Mesenchymal stem cell (in vitro differentiated cells and primary cell): ENCODE results near the gene TMEM92.

Experiments used
- DNase-seq: peaks from one replicate; pipeline ENCODE4 v3.0.0-alpha.2; 2013
- H2AFZ ChIP-seq: one replicate; pipeline ENCODE4 v1.6.1; 2013; ENCODE audit warnings: low read depth, mild to moderate bottlenecking, control low read depth, inconsistent platforms, low read length, moderate library complexity
- H2AK5ac ChIP-seq: 2 replicates; pipeline ENCODE4 v1.6.1; 2013; ENCODE audit warnings: low read length, moderate library complexity, mild to moderate bottlenecking, inconsistent platforms; ENCODE audit not compliant: severe bottlenecking
- H2BK120ac ChIP-seq: one replicate; pipeline ENCODE4 v1.6.1; 2013; ENCODE audit warnings: low read depth, mild to moderate bottlenecking, inconsistent platforms, low read length, moderate library complexity
- H2BK12ac ChIP-seq, 2 experiments: one replicate each; pipeline ENCODE4 v1.6.1; 2013; ENCODE audit warnings: inconsistent platforms in 2 of 2, low read length in 2 of 2, mild to moderate bottlenecking in 2 of 2, moderate library complexity in 2 of 2, control low read depth in 1 of 2
- H2BK15ac ChIP-seq: one replicate; pipeline ENCODE4 v1.6.1; 2013; ENCODE audit warnings: mild to moderate bottlenecking, low read depth, inconsistent platforms; ENCODE audit not compliant: poor library complexity, severe bottlenecking
- H2BK5ac ChIP-seq: 2 replicates; pipeline ENCODE4 v1.6.1; 2013; ENCODE audit warnings: low read depth, mild to moderate bottlenecking, low read length, control low read depth, inconsistent platforms; ENCODE audit not compliant: poor library complexity, severe bottlenecking
- H3K14ac ChIP-seq, 2 experiments: one replicate each; pipeline ENCODE4 v1.6.1; 2013; ENCODE audit warnings: inconsistent platforms in 2 of 2, low read length in 2 of 2, control low read depth in 1 of 2, mild to moderate bottlenecking in 1 of 2, moderate library complexity in 1 of 2
- H3K18ac ChIP-seq, 2 experiments: one replicate each; pipeline ENCODE4 v1.6.1; 2013; ENCODE audit warnings: inconsistent platforms in 2 of 2, low read length in 2 of 2, control low read depth in 1 of 2, low read depth in 1 of 2, mild to moderate bottlenecking in 1 of 2
- H3K23ac ChIP-seq, 2 experiments: one replicate each; pipeline ENCODE4 v1.6.1; 2013; ENCODE audit warnings: inconsistent platforms in 2 of 2, low read length in 2 of 2, mild to moderate bottlenecking in 2 of 2, moderate library complexity in 2 of 2, control low read depth in 1 of 2
- H3K27ac ChIP-seq: 2 replicates; pipeline ENCODE4 v1.5.1; 2013; ENCODE audit warnings: mild to moderate bottlenecking, moderate library complexity, low read length, control low read depth, inconsistent platforms; ENCODE audit not compliant: poor library complexity, severe bottlenecking
- H3K27me3 ChIP-seq, 2 experiments: 2 replicates each; pipeline versions ENCODE4 v1.6.1 to v1.7.0; 2013; ENCODE audit warnings: low read length in 2 of 2, mild to moderate bottlenecking in 2 of 2, moderate library complexity in 2 of 2, control low read depth in 1 of 2, inconsistent platforms in 1 of 2; ENCODE audit not compliant: control insufficient read depth in 1 of 2, insufficient read depth in 1 of 2
- H3K36me3 ChIP-seq, 2 experiments: 2 replicates each; pipeline versions ENCODE4 v1.6.1 to v1.7.0; 2013; ENCODE audit warnings: low read length in 2 of 2, control low read depth in 1 of 2, inconsistent platforms in 1 of 2, low read depth in 1 of 2, mild to moderate bottlenecking in 1 of 2; ENCODE audit not compliant: insufficient read depth in 2 of 2, control insufficient read depth in 1 of 2
- H3K4ac ChIP-seq, 2 experiments: one replicate each; pipeline ENCODE4 v1.6.1; 2013; ENCODE audit warnings: inconsistent platforms in 2 of 2, low read length in 2 of 2, mild to moderate bottlenecking in 2 of 2, moderate library complexity in 2 of 2, control low read depth in 1 of 2, low read depth in 1 of 2
- H3K4me1 ChIP-seq: 2 replicates; pipeline ENCODE4 v1.6.1; 2013; ENCODE audit warnings: low read depth, low read length, control low read depth; ENCODE audit not compliant: control insufficient read depth, insufficient read depth
- H3K4me2 ChIP-seq: 2 replicates; pipeline ENCODE4 v1.6.1; 2013; ENCODE audit warnings: low read length, mild to moderate bottlenecking, inconsistent platforms; ENCODE audit not compliant: poor library complexity, severe bottlenecking
- H3K4me3 ChIP-seq, 2 experiments: 2 replicates each; pipeline versions ENCODE4 v1.5.1 to v1.7.0; 2013; ENCODE audit warnings: low read length in 2 of 2, mild to moderate bottlenecking in 2 of 2, control low read depth in 1 of 2, low read depth in 1 of 2; ENCODE audit not compliant: insufficient read depth in 1 of 2
- H3K79me1 ChIP-seq: replicated peaks from 2 replicates; pipeline ENCODE4 v1.6.1; 2013; ENCODE audit warnings: mild to moderate bottlenecking, control low read depth, low read length, inconsistent platforms; ENCODE audit not compliant: poor library complexity, severe bottlenecking
- H3K9ac ChIP-seq: 2 replicates; pipeline ENCODE4 v1.7.0; 2013; ENCODE audit warnings: mild to moderate bottlenecking, low read length, moderate library complexity
- H3K9me3 ChIP-seq: 2 replicates; pipeline ENCODE4 v1.7.0; 2013; ENCODE audit warnings: mild to moderate bottlenecking, low read length; ENCODE audit not compliant: control insufficient read depth
- H4K8ac ChIP-seq: one replicate; pipeline ENCODE4 v1.6.1; 2013; ENCODE audit warnings: inconsistent platforms, mild to moderate bottlenecking, low read length, moderate library complexity
- H4K91ac ChIP-seq: one replicate; pipeline ENCODE4 v1.6.1; 2013; ENCODE audit warnings: mild to moderate bottlenecking, low read length, inconsistent platforms
- WGBS: methylation state at CpG from one replicate; pipeline ENCODE4 v1.1.7; 2013; ENCODE audit warnings: mixed read lengths; 5-methylcytosine and 5-hydroxymethylcytosine counted together

TMEM92 gene

GRCh38 chr17:50279181-50279526, 4.9 kb downstream of the TMEM92 start:
- WGBS = 26% methylated on average over 4 of the region's 4 CpGs
- H3K27ac ChIP-seq = peak overlapping the region; percentile 54
- peak; percentile 42 for DNase-seq

GRCh38 chr17:50279639-50280038, 5.4 kb downstream of the TMEM92 start:
- peak overlapping the region; percentile 28 for H2AK5ac ChIP-seq
- peak overlapping the region; percentile 54 for H3K27ac ChIP-seq
- H3K27me3 ChIP-seq = no peaks in the 10 kb centered on the region
- peak overlapping the region; percentile 44 for H2BK15ac ChIP-seq
- H4K8ac ChIP-seq = peak overlapping the region; percentile 57
- peaks cover 39% of the 10 kb centered on the region for H3K4me1 ChIP-seq
- H2BK5ac ChIP-seq = no peak overlapping the region
- no peak overlapping the region for H3K23ac ChIP-seq
- 99% methylated on average over 7 of the region's 7 CpGs for WGBS
- H3K79me1 ChIP-seq = no peaks in the 10 kb centered on the region
- no peak overlapping the region for H2AFZ ChIP-seq
- no peak overlapping the region for H3K9ac ChIP-seq
- no peak overlapping the region for H3K4me3 ChIP-seq
- H3K36me3 ChIP-seq = peaks cover 21 to 50% of the 10 kb centered on the region in 2 experiments
- peaks cover 7% of the 10 kb centered on the region for H3K9me3 ChIP-seq
- DNase-seq = no peak
- H3K14ac ChIP-seq = no peak overlapping the region
- peak overlapping the region; percentile 75 for H4K91ac ChIP-seq
- H2BK120ac ChIP-seq = no peak overlapping the region
- peak overlapping the region; percentile 33 to 51 for H3K18ac ChIP-seq
- peak overlapping the region; percentile 24 to 28 for H3K4ac ChIP-seq
- H3K4me2 ChIP-seq = no peak overlapping the region
- H2BK12ac ChIP-seq = peak overlapping the region; percentile 31 to 38

More at GRCh38 chr17:50279181-50279526, 4.9 kb downstream of the TMEM92 start:
- H3K18ac ChIP-seq = peak overlapping the region in 1 of 2 experiments; percentile 37
- H3K36me3 ChIP-seq = peaks cover 21 to 46% of the 10 kb centered on the region in 2 experiments
- H3K23ac ChIP-seq = no peak overlapping the region
- H4K91ac ChIP-seq = no peak overlapping the region
- no peak overlapping the region for H2AFZ ChIP-seq
- H3K79me1 ChIP-seq = no peaks in the 10 kb centered on the region
- no peak overlapping the region for H3K9ac ChIP-seq
- peaks cover 7% of the 10 kb centered on the region for H3K9me3 ChIP-seq
- no peak overlapping the region for H3K4me2 ChIP-seq
- H3K4me3 ChIP-seq = no peak overlapping the region
- no peak overlapping the region for H4K8ac ChIP-seq
- H3K27me3 ChIP-seq = no peaks in the 10 kb centered on the region
- no peak overlapping the region for H3K4ac ChIP-seq
- H2BK12ac ChIP-seq = no peak overlapping the region
- peaks cover 44% of the 10 kb centered on the region for H3K4me1 ChIP-seq
- H2BK120ac ChIP-seq = no peak overlapping the region
- H2BK15ac ChIP-seq = no peak overlapping the region
- H2AK5ac ChIP-seq = no peak overlapping the region
- no peak overlapping the region for H2BK5ac ChIP-seq
- no peak overlapping the region for H3K14ac ChIP-seq

GRCh38 chr17:50280068-50280467, 5.8 kb downstream of the TMEM92 start:
- peaks cover 21 to 54% of the 10 kb centered on the region in 2 experiments for H3K36me3 ChIP-seq
- no peak overlapping the region for H3K23ac ChIP-seq
- H3K4ac ChIP-seq = no peak overlapping the region
- no peak overlapping the region for H2BK120ac ChIP-seq
- H2BK12ac ChIP-seq = no peak overlapping the region
- H3K9me3 ChIP-seq = peaks cover 7% of the 10 kb centered on the region
- no peak for DNase-seq
- H3K4me3 ChIP-seq = no peak overlapping the region
- peak overlapping the region; percentile 28 for H2AK5ac ChIP-seq
- no peaks in the 10 kb centered on the region for H3K27me3 ChIP-seq
- peak overlapping the region; percentile 44 for H2BK15ac ChIP-seq
- H3K79me1 ChIP-seq = no peaks in the 10 kb centered on the region
- no peak overlapping the region for H3K27ac ChIP-seq
- H2BK5ac ChIP-seq = no peak overlapping the region
- WGBS = 75% methylated on average over 8 of the region's 8 CpGs
- H2AFZ ChIP-seq = no peak overlapping the region
- H4K91ac ChIP-seq = no peak overlapping the region
- H3K14ac ChIP-seq = no peak overlapping the region
- H3K4me1 ChIP-seq = peaks cover 37% of the 10 kb centered on the region
- no peak overlapping the region for H3K18ac ChIP-seq
- no peak overlapping the region for H4K8ac ChIP-seq
- no peak overlapping the region for H3K9ac ChIP-seq
- H3K4me2 ChIP-seq = no peak overlapping the region

DNA sequence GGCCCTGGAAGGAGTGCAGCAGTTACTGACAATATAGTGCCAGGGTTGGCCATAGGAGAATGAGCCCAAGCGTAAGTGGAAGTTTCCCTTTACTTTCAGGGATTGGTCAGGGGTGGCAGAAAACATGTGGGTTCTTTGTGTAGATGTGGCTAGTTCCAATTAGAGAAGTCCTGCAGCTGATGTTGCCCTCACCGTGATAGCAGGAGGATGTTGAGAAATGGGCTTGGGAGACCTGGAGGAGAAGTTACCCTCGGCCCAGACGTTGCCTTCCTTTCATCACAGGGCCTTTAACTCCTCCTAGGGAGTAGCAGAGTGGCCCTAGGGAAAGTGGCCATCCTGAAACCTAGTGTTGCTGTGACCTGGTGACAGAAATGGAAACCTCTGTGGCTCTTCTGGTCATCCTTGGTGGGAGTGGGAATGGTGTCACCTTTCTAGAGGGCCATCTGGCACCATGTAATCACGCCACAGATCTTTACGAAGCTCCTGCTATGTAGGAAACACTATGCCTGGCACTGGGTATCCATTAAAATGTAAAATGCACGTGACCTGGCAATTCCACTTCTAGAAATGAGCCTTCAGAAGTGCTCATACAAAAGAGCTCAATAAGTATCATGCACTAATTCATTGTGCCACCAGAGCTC, 6.7 kb downstream of the TMEM92 start:
- Histone ChIP-seq H2BK5ac (no peak overlapping the region), H3K4ac (no peak overlapping the region), H3K36me3 (peaks cover 21 to 59% of the 10 kb centered on the region in 2 experiments), H2BK12ac (no peak overlapping the region), H3K9ac (no peak overlapping the region), H2AK5ac (peak overlapping the region; percentile 28), H3K18ac (no peak overlapping the region), H3K27ac (no peak overlapping the region), H3K4me1 (peaks cover 37% of the 10 kb centered on the region), H2BK15ac (no peak overlapping the region), H2AFZ (no peak overlapping the region), H4K91ac (no peak overlapping the region), H3K79me1 (no peaks in the 10 kb centered on the region), H3K4me2 (no peak overlapping the region), H3K14ac (no peak overlapping the region), H2BK120ac (no peak overlapping the region), H4K8ac (no peak overlapping the region), H3K23ac (no peak overlapping the region), H3K4me3 (no peak overlapping the region), H3K9me3 (peaks cover 7% of the 10 kb centered on the region), H3K27me3 (no peaks in the 10 kb centered on the region)
- 91% methylated on average over 7 of the region's 7 CpGs for WGBS
- DNase-seq = no peak
